Stimulated activated CD8-positive, alpha-beta memory T cell treated with anti-CD3 and anti-CD28 coated beads, Interleukin-7, amount 100 ng/mL, for 4 hours (primary cell): ENCODE results near the gene CLDN19.

ENCODE experiments used
- DNase-seq, 2 donors: peaks; one replicate each; pipeline ENCODE4 v3.0.0-alpha.2; 2020; ENCODE audit warnings: low read depth in 2 of 2

Gene CLDN19

GRCh38 chr1:42739753-42740700 lies at the start of gene CLDN19:
Gene CLDN19, minus strand, starts transcription at chr1:42740236. Its CDS starts 173 bp downstream, at chr1:42740063.
- DNase-seq: no peak

- no peak for DNase-seq
These were observed 48.0 kb upstream of the CLDN19 start for GRCh38 chr1:42788021-42788420.

- no peak for DNase-seq
These were observed 46.1 kb upstream of the CLDN19 start for GRCh38 chr1:42786097-42786496.

- DNase-seq: peak; percentile 8 to 29
These were observed 45.1 kb upstream of the CLDN19 start, which contains the start of gene TMEM269 for GRCh38 chr1:42784946-42785693. Gene TMEM269, plus strand, starts transcription at chr1:42784991. Its CDS starts 4,903 bp downstream, at chr1:42789894.

- DNase-seq: no peak
These were observed 44.5 kb upstream of the CLDN19 start for GRCh38 chr1:42784547-42784945.

- DNase-seq: no peak
These were observed 43.1 kb upstream of the CLDN19 start for GRCh38 chr1:42783092-42783491.

GRCh38 chr1:42780176-42780575 lies 40.1 kb upstream of the CLDN19 start:
- DNase-seq: no peak

- DNase-seq: no peak
These were observed 39.7 kb upstream of the CLDN19 start for GRCh38 chr1:42779725-42780124.

GRCh38 chr1:42777852-42778251 lies 37.8 kb upstream of the CLDN19 start:
- DNase-seq: no peak

- no peak for DNase-seq
These were observed 36.5 kb upstream of the CLDN19 start for GRCh38 chr1:42776502-42776901.

GRCh38 chr1:42774928-42775526 lies 35.0 kb upstream of the CLDN19 start:
- DNase-seq: no peak

GRCh38 chr1:42773420-42773819 lies 33.4 kb upstream of the CLDN19 start:
- no peak for DNase-seq

GRCh38 chr1:42769811-42770210 lies 29.8 kb upstream of the CLDN19 start:
- DNase-seq: no peak

- DNase-seq: no peak
These were observed 28.1 kb upstream of the CLDN19 start for GRCh38 chr1:42768172-42768571.

GRCh38 chr1:42767510-42768000 lies 27.5 kb upstream of the CLDN19 start:
- no peak for DNase-seq

GRCh38 chr1:42766741-42767509 lies 26.9 kb upstream of the CLDN19 start, which contains the start of the genes C1orf50 and P3H1:
Gene C1orf50, plus strand, starts transcription at chr1:42767249. Its CDS starts 63 bp downstream, at chr1:42767312.
Gene P3H1, minus strand, starts transcription at chr1:42767028. Its CDS starts 57 bp downstream, at chr1:42766971.
- DNase-seq: peak; percentile 99 to 100

GRCh38 chr1:42765832-42766740 lies 26.1 kb upstream of the CLDN19 start:
- DNase-seq: peak; percentile 21 to 47

- DNase-seq: no peak
These were observed 25.2 kb upstream of the CLDN19 start for GRCh38 chr1:42765269-42765668.

GRCh38 chr1:42762269-42762668 lies 22.2 kb upstream of the CLDN19 start:
- DNase-seq: no peak

- no peak for DNase-seq
These were observed 21.5 kb upstream of the CLDN19 start for GRCh38 chr1:42761567-42761966.
